A375 (cell line): ENCODE results near the gene RBM24. TPM values are rescaled to one million over a fixed set of nuclear protein-coding genes. Genes with fewer than 3 reads are reported as not detected.

Source experiments
- total RNA-seq: library from RNA; depleted of rRNA; stranded (reverse); fragments of >200 nt; shearing (Covaris generic); gene quantifications from 2 replicates; pipeline ENCODE4 v1.2.3, GENCODE V29; 2014; rRNA removed

RBM24 gene
- 0.48 and 1.5 TPM in 2 replicates for total RNA-seq

GRCh38 chr6:17281100-17281496, at the start of gene RBM24:
RBM24 (plus strand) TSS chr6:17281361; CDS start chr6:17281582, 221 bp downstream.

Other genes with a start within 250 kb of the RBM24 start
- gene STMND1, start 179.3 kb upstream of the RBM24 start, total RNA-seq, result not detected in 2 replicates
- 4.5 and 6.1 TPM in 2 replicates for gene CAP2, start 112.2 kb downstream of the RBM24 start, total RNA-seq